SK-N-SH treated with all-trans-retinoic acid at 6 μM for 48 hours (cell line): ENCODE data around the gene PCNX3.

Experiments
- ARNTL ChIP-seq: fragments of 450-650 bp; formaldehyde crosslinking; IDR thresholded peaks from 2 replicates; pipeline ENCODE4 v1.5.0; 2020; ENCODE audit warnings: low read depth, mild to moderate bottlenecking, moderate library complexity, borderline replicate concordance
- BACH2 ChIP-seq: fragments of 250-450 bp; sonication (Bioruptor Pico); IDR thresholded peaks from 2 replicates; pipeline ENCODE4 v1.9.0; 2021; ENCODE audit warnings: mild to moderate bottlenecking, borderline replicate concordance
- ESRRG ChIP-seq: fragments of 250-450 bp; sonication (Bioruptor Pico); IDR thresholded peaks from 2 replicates; pipeline ENCODE4 v1.6.1; 2021; ENCODE audit warnings: mild to moderate bottlenecking
- PATZ1 ChIP-seq: fragments of 250-450 bp; sonication (Bioruptor Pico); IDR thresholded peaks from 2 replicates; pipeline ENCODE4 v1.8.0; 2020; ENCODE audit warnings: mild to moderate bottlenecking, moderate library complexity, borderline replicate concordance
- PPARA ChIP-seq: fragments of 250-450 bp; sonication (Bioruptor Pico); IDR thresholded peaks from 2 replicates; pipeline ENCODE4 v1.5.0; 2020; ENCODE audit warnings: mild to moderate bottlenecking, borderline replicate concordance
- TOX ChIP-seq: fragments of 250-450 bp; sonication (Bioruptor Pico); IDR thresholded peaks from 2 replicates; pipeline ENCODE4 v1.8.0; 2021; ENCODE audit warnings: mild to moderate bottlenecking, moderate library complexity, borderline replicate concordance
- ZFP30 ChIP-seq: fragments of 450-650 bp; formaldehyde crosslinking; IDR thresholded peaks from 2 replicates; pipeline ENCODE4 v1.5.0; 2022; ENCODE audit warnings: mild to moderate bottlenecking, moderate library complexity

DNA sequence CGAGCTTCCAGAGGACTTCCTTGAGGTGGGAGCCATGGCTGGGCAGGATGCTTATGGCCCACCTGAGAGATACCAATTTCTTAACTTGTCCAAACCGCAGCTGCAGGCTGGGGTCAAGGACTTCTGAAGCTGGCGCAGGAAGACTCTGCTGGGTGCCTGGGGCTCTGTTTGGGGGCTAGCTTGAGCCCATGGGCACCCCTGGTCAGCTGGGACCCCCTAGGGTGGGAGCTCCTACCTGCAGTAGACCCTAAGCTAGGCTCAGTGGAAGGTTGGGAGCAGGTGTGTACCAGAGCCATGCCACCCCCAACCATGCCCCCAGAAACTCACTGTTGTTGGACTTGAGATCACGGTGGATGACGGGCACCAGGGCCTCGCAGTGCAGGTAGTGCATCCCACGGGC, 2.9 kb upstream of the PCNX3 start:
- TF ChIP-seq PATZ1: no peak
- no peak for TF ChIP-seq ZFP30 (CRISPR knock-in tag)
- no peak for TF ChIP-seq BACH2 (CRISPR knock-in tag)
- no peak for TF ChIP-seq ARNTL (CRISPR knock-in tag)
- TF ChIP-seq PPARA (CRISPR knock-in tag): no peak
- no peak for TF ChIP-seq ESRRG (CRISPR knock-in tag)
- no peak for TF ChIP-seq TOX (CRISPR knock-in tag)
